Measurements from ENCODE around the gene MYH7B. TPM values are rescaled to one million over a fixed set of nuclear protein-coding genes. Genes with fewer than 3 reads are reported as not detected.

MYH7B gene
- total RNA-seq, 1 donor from 2014 or later: 19.3 TPM

DNA sequence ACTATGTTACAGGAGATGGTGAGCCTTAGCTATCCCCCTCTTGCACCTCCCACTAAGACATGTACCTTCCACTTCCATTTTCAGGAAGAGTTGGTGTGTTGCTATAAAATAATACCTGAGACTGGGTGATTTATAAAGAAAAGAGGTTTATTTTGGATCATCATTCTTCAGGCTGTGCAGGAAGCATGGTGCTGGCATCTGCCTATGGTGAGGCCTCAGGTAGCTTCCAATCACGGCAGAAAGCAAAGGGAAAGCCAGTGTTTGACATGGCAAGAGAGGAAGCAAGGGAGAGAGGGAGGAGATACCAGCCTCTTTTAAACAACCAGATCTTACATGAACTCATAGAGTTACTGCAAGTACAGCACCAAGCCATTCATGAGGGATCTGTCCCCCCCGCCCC is 32.3 kb upstream of the MYH7B start:
- Histone ChIP-seq H3K4me3 (ENCODE audit: low read length in 3 of 3) (no peak overlapping the region), H3K9ac (ENCODE audit: low read depth in 1 of 3, low read length in 3 of 3) (no peak overlapping the region), H3K27ac (ENCODE audit: low read depth, low read length) (peak overlapping the region; percentile 86), H3K27me3 (ENCODE audit: control insufficient read depth in 3 of 3, insufficient read depth in 3 of 3, low read length in 3 of 3) (no peaks in the 10 kb centered on the region), H3K9me3 (ENCODE audit: control insufficient read depth in 3 of 3, low read length in 3 of 3) (no peaks in the 10 kb centered on the region), H3K4me1 (ENCODE audit: control insufficient read depth in 3 of 3, insufficient read depth in 3 of 3, low read length in 3 of 3) (peaks cover 35 to 62% (median 37%) of the 10 kb centered on the region in 3 donors), H3K36me3 (ENCODE audit: control insufficient read depth in 3 of 3, insufficient read depth in 3 of 3, low read length in 3 of 3) (peaks cover 55 to 70% (median 64%) of the 10 kb centered on the region in 3 donors)

DNA sequence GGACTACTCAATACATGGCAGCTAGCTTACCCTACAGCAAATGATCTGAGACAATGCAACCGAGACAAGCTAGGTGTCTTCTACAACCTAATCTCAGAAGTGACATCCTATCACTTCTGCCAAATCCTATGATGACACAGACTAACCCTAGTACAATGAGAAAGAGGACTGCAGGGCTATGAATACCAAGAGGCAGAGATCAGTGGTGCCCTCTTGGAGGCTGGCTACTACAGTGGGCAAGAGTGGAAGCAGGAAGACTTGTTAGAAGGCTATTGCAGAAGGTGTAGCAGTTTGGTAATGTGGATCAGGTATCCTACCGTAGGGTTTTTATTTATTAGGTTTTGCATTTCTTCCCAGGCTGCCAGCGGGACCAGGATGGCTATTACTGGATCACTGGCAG is 30.3 kb upstream of the MYH7B start:
- peaks cover 60 to 73% (median 71%) of the 10 kb centered on the region in 3 donors for H3K36me3 ChIP-seq (ENCODE audit: control insufficient read depth in 3 of 3, insufficient read depth in 3 of 3, low read length in 3 of 3)
- H3K9me3 ChIP-seq (ENCODE audit: control insufficient read depth in 3 of 3, low read length in 3 of 3): no peaks in the 10 kb centered on the region
- peak overlapping the region; percentile 32 for H3K27ac ChIP-seq (ENCODE audit: low read depth, low read length)
- no peaks in the 10 kb centered on the region for H3K27me3 ChIP-seq (ENCODE audit: control insufficient read depth in 3 of 3, insufficient read depth in 3 of 3, low read length in 3 of 3)
- H3K9ac ChIP-seq (ENCODE audit: low read depth in 1 of 3, low read length in 3 of 3): no peak overlapping the region
- no peak overlapping the region for H3K4me3 ChIP-seq (ENCODE audit: low read length in 3 of 3)
- peaks cover 35 to 56% (median 37%) of the 10 kb centered on the region in 3 donors for H3K4me1 ChIP-seq (ENCODE audit: control insufficient read depth in 3 of 3, insufficient read depth in 3 of 3, low read length in 3 of 3)

- no peak overlapping the region for H3K4me3 ChIP-seq (ENCODE audit: low read length in 3 of 3)
- no peak overlapping the region for H3K27ac ChIP-seq (ENCODE audit: low read depth, low read length)
Measured at GRCh38 chr20:34925981-34926380, 29.7 kb upstream of the MYH7B start.

DNA sequence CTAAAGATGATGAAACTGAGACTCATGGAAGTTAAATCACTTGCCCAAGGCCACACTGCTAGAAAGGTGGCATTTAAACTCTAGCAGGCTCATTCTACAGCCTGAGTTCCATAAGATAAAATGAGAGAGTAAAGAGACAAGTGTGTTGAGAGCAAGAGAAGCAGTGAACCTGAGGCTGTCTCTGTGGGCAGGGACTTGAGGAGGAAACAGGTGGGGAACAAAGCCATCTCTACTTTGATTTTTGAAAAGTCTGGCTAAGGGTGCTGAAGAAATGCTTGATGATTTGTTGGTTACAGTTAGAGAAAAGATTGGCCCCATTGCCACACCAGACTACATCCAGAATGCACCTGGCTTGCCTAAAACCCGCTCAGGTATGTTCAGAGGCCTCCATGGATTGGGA is 29.1 kb upstream of the MYH7B start:
- Histone ChIP-seq H3K36me3 (ENCODE audit: control insufficient read depth in 3 of 3, insufficient read depth in 3 of 3, low read length in 3 of 3) (peaks cover 51 to 71% (median 65%) of the 10 kb centered on the region in 3 donors), H3K4me3 (ENCODE audit: low read length in 3 of 3) (no peak overlapping the region), H3K27me3 (ENCODE audit: control insufficient read depth in 3 of 3, insufficient read depth in 3 of 3, low read length in 3 of 3) (no peaks in the 10 kb centered on the region), H3K9me3 (ENCODE audit: control insufficient read depth in 3 of 3, low read length in 3 of 3) (no peaks in the 10 kb centered on the region), H3K27ac (ENCODE audit: low read depth, low read length) (no peak overlapping the region), H3K9ac (ENCODE audit: low read depth in 1 of 3, low read length in 3 of 3) (no peak overlapping the region), H3K4me1 (ENCODE audit: control insufficient read depth in 3 of 3, insufficient read depth in 3 of 3, low read length in 3 of 3) (peaks cover 29 to 46% (median 36%) of the 10 kb centered on the region in 3 donors)

More at GRCh38 chr20:34925981-34926380, 29.7 kb upstream of the MYH7B start:
- H3K27me3 ChIP-seq (ENCODE audit: control insufficient read depth in 3 of 3, insufficient read depth in 3 of 3, low read length in 3 of 3): no peaks in the 10 kb centered on the region
- no peak overlapping the region for H3K9ac ChIP-seq (ENCODE audit: low read depth in 1 of 3, low read length in 3 of 3)
- peaks cover 34 to 49% (median 37%) of the 10 kb centered on the region in 3 donors for H3K4me1 ChIP-seq (ENCODE audit: control insufficient read depth in 3 of 3, insufficient read depth in 3 of 3, low read length in 3 of 3)
- peaks cover 55 to 71% (median 69%) of the 10 kb centered on the region in 3 donors for H3K36me3 ChIP-seq (ENCODE audit: control insufficient read depth in 3 of 3, insufficient read depth in 3 of 3, low read length in 3 of 3)
- H3K9me3 ChIP-seq (ENCODE audit: control insufficient read depth in 3 of 3, low read length in 3 of 3): no peaks in the 10 kb centered on the region

- no peaks in the 10 kb centered on the region for H3K9me3 ChIP-seq (ENCODE audit: control insufficient read depth in 3 of 3, low read length in 3 of 3)
- peaks cover 23 to 38% (median 25%) of the 10 kb centered on the region in 3 donors for H3K4me1 ChIP-seq (ENCODE audit: control insufficient read depth in 3 of 3, insufficient read depth in 3 of 3, low read length in 3 of 3)
- peaks cover 51 to 69% (median 63%) of the 10 kb centered on the region in 3 donors for H3K36me3 ChIP-seq (ENCODE audit: control insufficient read depth in 3 of 3, insufficient read depth in 3 of 3, low read length in 3 of 3)
- no peaks in the 10 kb centered on the region for H3K27me3 ChIP-seq (ENCODE audit: control insufficient read depth in 3 of 3, insufficient read depth in 3 of 3, low read length in 3 of 3)
- no peak overlapping the region for H3K4me3 ChIP-seq (ENCODE audit: low read length in 3 of 3)
- H3K27ac ChIP-seq (ENCODE audit: low read depth, low read length): peak overlapping the region; percentile 23
- H3K9ac ChIP-seq (ENCODE audit: low read depth in 1 of 3, low read length in 3 of 3): peak overlapping the region in 1 of 3 donors; percentile 5
Measured at GRCh38 chr20:34927736-34928135, 27.9 kb upstream of the MYH7B start.

- H3K4me1 ChIP-seq (ENCODE audit: control insufficient read depth in 3 of 3, insufficient read depth in 3 of 3, low read length in 3 of 3): peaks cover 16 to 31% (median 18%) of the 10 kb centered on the region in 3 donors
- peaks cover 51 to 72% (median 59%) of the 10 kb centered on the region in 3 donors for H3K36me3 ChIP-seq (ENCODE audit: control insufficient read depth in 3 of 3, insufficient read depth in 3 of 3, low read length in 3 of 3)
- no peak overlapping the region for H3K9ac ChIP-seq (ENCODE audit: low read depth in 1 of 3, low read length in 3 of 3)
- H3K9me3 ChIP-seq (ENCODE audit: control insufficient read depth in 3 of 3, low read length in 3 of 3): no peaks in the 10 kb centered on the region
- H3K27ac ChIP-seq (ENCODE audit: low read depth, low read length): peak overlapping the region; percentile 23
- no peaks in the 10 kb centered on the region for H3K27me3 ChIP-seq (ENCODE audit: control insufficient read depth in 3 of 3, insufficient read depth in 3 of 3, low read length in 3 of 3)
- no peak overlapping the region for H3K4me3 ChIP-seq (ENCODE audit: low read length in 3 of 3)
Measured at GRCh38 chr20:34928411-34928810, 27.3 kb upstream of the MYH7B start.

DNA sequence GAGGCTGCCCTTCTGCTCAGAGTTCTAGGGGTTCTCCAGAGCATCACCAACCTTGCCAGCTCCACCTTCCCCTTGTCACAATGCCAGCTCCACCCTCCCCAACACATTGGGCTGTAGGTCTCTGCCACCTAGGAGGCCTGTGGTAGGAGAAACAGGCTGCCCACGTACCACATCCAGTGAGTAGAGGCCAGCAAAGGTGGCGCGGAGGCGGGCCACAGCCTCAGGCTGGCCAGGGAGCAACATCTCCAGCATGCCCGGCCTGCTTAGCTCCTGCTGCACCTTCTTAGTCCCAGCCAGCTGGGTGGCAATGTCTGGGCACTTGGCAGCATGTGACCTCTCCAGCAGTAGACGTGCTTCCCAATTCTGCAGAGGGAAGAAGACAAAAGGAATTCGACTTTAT is 23.9 kb upstream of the MYH7B start:
- peak overlapping the region in 1 of 3 donors; percentile 28 for H3K9ac ChIP-seq (ENCODE audit: low read depth in 1 of 3, low read length in 3 of 3)
- no peaks in the 10 kb centered on the region for H3K9me3 ChIP-seq (ENCODE audit: control insufficient read depth in 3 of 3, low read length in 3 of 3)
- no peak overlapping the region for H3K4me3 ChIP-seq (ENCODE audit: low read length in 3 of 3)
- no peak overlapping the region for H3K27ac ChIP-seq (ENCODE audit: low read depth, low read length)
- H3K36me3 ChIP-seq (ENCODE audit: control insufficient read depth in 3 of 3, insufficient read depth in 3 of 3, low read length in 3 of 3): peaks cover 28 to 62% (median 50%) of the 10 kb centered on the region in 3 donors
- H3K4me1 ChIP-seq (ENCODE audit: control insufficient read depth in 3 of 3, insufficient read depth in 3 of 3, low read length in 3 of 3): peaks cover 4 to 15% (median 12%) of the 10 kb centered on the region in 3 donors
- H3K27me3 ChIP-seq (ENCODE audit: control insufficient read depth in 3 of 3, insufficient read depth in 3 of 3, low read length in 3 of 3): no peaks in the 10 kb centered on the region

GRCh38 chr20:34938466-34939163 is 17.1 kb upstream of the MYH7B start:
- no peaks in the 10 kb centered on the region for H3K9me3 ChIP-seq (ENCODE audit: control insufficient read depth in 3 of 3, low read length in 3 of 3)

DNA sequence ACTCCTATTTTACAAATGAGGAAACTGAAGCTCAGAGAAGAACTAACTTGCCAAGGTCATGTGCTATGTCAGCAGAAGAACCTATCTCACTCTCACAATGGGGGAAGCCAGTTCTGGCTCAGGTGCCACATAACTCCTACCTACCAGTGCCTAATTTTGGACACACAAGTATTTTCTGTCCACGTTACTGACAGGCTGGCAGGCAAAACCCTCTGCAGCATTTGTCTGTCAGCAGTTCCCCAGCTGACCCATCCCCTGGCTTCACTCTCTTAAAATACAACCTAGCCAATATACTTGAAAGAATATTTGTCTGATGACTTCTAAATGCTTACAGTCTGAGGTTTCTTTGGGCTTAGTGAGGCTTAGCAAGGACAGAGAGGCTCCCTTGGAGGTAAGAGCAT is 15.6 kb upstream of the MYH7B start:
- Histone ChIP-seq H3K36me3 (ENCODE audit: control insufficient read depth in 3 of 3, insufficient read depth in 3 of 3, low read length in 3 of 3) (peaks cover 0 to 33% (median 21%) of the 10 kb centered on the region in 3 donors), H3K4me3 (ENCODE audit: low read length in 3 of 3) (no peak overlapping the region), H3K9me3 (ENCODE audit: control insufficient read depth in 3 of 3, low read length in 3 of 3) (no peaks in the 10 kb centered on the region), H3K4me1 (ENCODE audit: control insufficient read depth in 3 of 3, insufficient read depth in 3 of 3, low read length in 3 of 3) (peaks cover 30 to 53% (median 52%) of the 10 kb centered on the region in 3 donors), H3K27me3 (ENCODE audit: control insufficient read depth in 3 of 3, insufficient read depth in 3 of 3, low read length in 3 of 3) (no peaks in the 10 kb centered on the region), H3K9ac (ENCODE audit: low read depth in 1 of 3, low read length in 3 of 3) (peak overlapping the region in 2 of 3 donors; percentile 1 to 34), H3K27ac (ENCODE audit: low read depth, low read length) (peak overlapping the region; percentile 86)

More at GRCh38 chr20:34938466-34939163, 17.1 kb upstream of the MYH7B start:
- Histone ChIP-seq H3K36me3 (ENCODE audit: control insufficient read depth in 3 of 3, insufficient read depth in 3 of 3, low read length in 3 of 3) (peaks cover 0 to 33% (median 26%) of the 10 kb centered on the region in 3 donors), H3K9ac (ENCODE audit: low read depth in 1 of 3, low read length in 3 of 3) (peak overlapping the region; percentile 45 to 65 (median 55)), H3K4me3 (ENCODE audit: low read length in 3 of 3) (peak overlapping the region in 1 of 3 donors; percentile 32), H3K27me3 (ENCODE audit: control insufficient read depth in 3 of 3, insufficient read depth in 3 of 3, low read length in 3 of 3) (no peaks in the 10 kb centered on the region), H3K27ac (ENCODE audit: low read depth, low read length) (peak overlapping the region; percentile 86), H3K4me1 (ENCODE audit: control insufficient read depth in 3 of 3, insufficient read depth in 3 of 3, low read length in 3 of 3) (peaks cover 30 to 47% (median 46%) of the 10 kb centered on the region in 3 donors)

- Histone ChIP-seq H3K9ac (ENCODE audit: low read depth in 1 of 3, low read length in 3 of 3) (no peak overlapping the region), H3K4me3 (ENCODE audit: low read length in 3 of 3) (no peak overlapping the region), H3K9me3 (ENCODE audit: control insufficient read depth in 3 of 3, low read length in 3 of 3) (no peaks in the 10 kb centered on the region), H3K36me3 (ENCODE audit: control insufficient read depth in 3 of 3, insufficient read depth in 3 of 3, low read length in 3 of 3) (peaks cover 0 to 33% (median 16%) of the 10 kb centered on the region in 3 donors), H3K27me3 (ENCODE audit: control insufficient read depth in 3 of 3, insufficient read depth in 3 of 3, low read length in 3 of 3) (no peaks in the 10 kb centered on the region), H3K4me1 (ENCODE audit: control insufficient read depth in 3 of 3, insufficient read depth in 3 of 3, low read length in 3 of 3) (peaks cover 30 to 58% (median 55%) of the 10 kb centered on the region in 3 donors), H3K27ac (ENCODE audit: low read depth, low read length) (peak overlapping the region; percentile 86)
Measured at GRCh38 chr20:34941226-34941625, 14.4 kb upstream of the MYH7B start.

Measured in skeletal muscle tissue (tissue), 4 donors.